Activated T-helper 17 cell treated with anti-CD3 and anti-CD28 coated beads, Interleukin-2, amount 50 U/mL, for 72 hours (primary cell): ENCODE data around the gene IFNGR2. TPM values are rescaled to one million over a fixed set of nuclear protein-coding genes. Genes with fewer than 3 reads are reported as not detected.
"Not testable (repeated sequence)": the region's sequence is repeated elsewhere in the genome, so short reads cannot be mapped to it uniquely, and the experiment has no call there.

ENCODE experiments used
- ATAC-seq: fragments of 150-1000 bp; cut with Tn5 transposase; replicated peaks from 2 replicates; pipeline ENCODE4 v1.10.0; 2021; ENCODE audit warnings: mild to moderate bottlenecking, moderate library complexity
- H3K27ac Mint-ChIP-seq: one replicate; pipeline ENCODE4 v1.8.0; 2022; ENCODE audit warnings: mixed read lengths
- H3K27me3 Mint-ChIP-seq: one replicate; pipeline ENCODE4 v1.8.0; 2022; ENCODE audit warnings: mixed read lengths
- H3K36me3 Mint-ChIP-seq: one replicate; pipeline ENCODE4 v1.8.0; 2022; ENCODE audit warnings: low read depth, mild to moderate bottlenecking, mixed read lengths
- H3K4me1 Mint-ChIP-seq: one replicate; pipeline ENCODE4 v1.8.0; 2022; ENCODE audit warnings: mixed read lengths
- H3K4me3 Mint-ChIP-seq: one replicate; pipeline ENCODE4 v1.8.0; 2022; ENCODE audit warnings: mild to moderate bottlenecking, mixed read lengths
- H3K9me3 Mint-ChIP-seq: one replicate; pipeline ENCODE4 v1.8.0; 2022; ENCODE audit warnings: mixed read lengths
- total RNA-seq, 2 donors: library from RNA; stranded (reverse); gene quantifications; one replicate each; pipeline ENCODE4 v1.2.3, GENCODE V29; 2022

The IFNGR2 gene
- total RNA-seq, 2 donors from 2014 or later: 5.8 to 8.5 TPM

- H3K27ac Mint-ChIP-seq: no peak overlapping the region
- no peaks in the 10 kb centered on the region for H3K27me3 Mint-ChIP-seq
- peaks cover 3% of the 10 kb centered on the region for H3K4me1 Mint-ChIP-seq
- H3K4me3 Mint-ChIP-seq: no peak overlapping the region
- H3K9me3 Mint-ChIP-seq: peaks cover 11% of the 10 kb centered on the region
- H3K36me3 Mint-ChIP-seq: no peaks in the 10 kb centered on the region
- no peak for ATAC-seq
Measured at GRCh38 chr21:33370305-33370704, 32.9 kb upstream of the IFNGR2 start.

GRCh38 chr21:33371366-33371765, 31.8 kb upstream of the IFNGR2 start:
- ATAC-seq: no peak
- H3K9me3 Mint-ChIP-seq: peaks cover 11% of the 10 kb centered on the region
- H3K27me3 Mint-ChIP-seq: no peaks in the 10 kb centered on the region
- H3K36me3 Mint-ChIP-seq: no peaks in the 10 kb centered on the region
- no peak overlapping the region for H3K4me3 Mint-ChIP-seq
- H3K27ac Mint-ChIP-seq: no peak overlapping the region
- H3K4me1 Mint-ChIP-seq: peaks cover 5% of the 10 kb centered on the region

GRCh38 chr21:33372582-33372981, 30.6 kb upstream of the IFNGR2 start:
- Mint-ChIP-seq H3K27ac (no peak overlapping the region), H3K4me3 (no peak overlapping the region), H3K36me3 (no peaks in the 10 kb centered on the region), H3K27me3 (no peaks in the 10 kb centered on the region), H3K4me1 (peaks cover 5% of the 10 kb centered on the region), H3K9me3 (peaks cover 5% of the 10 kb centered on the region)
- ATAC-seq: no peak

GRCh38 chr21:33373451-33373850, 29.8 kb upstream of the IFNGR2 start:
- no peak for ATAC-seq
- Mint-ChIP-seq H3K36me3 (no peaks in the 10 kb centered on the region), H3K4me3 (no peak overlapping the region), H3K27ac (no peak overlapping the region), H3K9me3 (peaks cover 2% of the 10 kb centered on the region), H3K27me3 (no peaks in the 10 kb centered on the region), H3K4me1 (peaks cover 5% of the 10 kb centered on the region)

- no peak overlapping the region for H3K4me3 Mint-ChIP-seq
- peaks cover 5% of the 10 kb centered on the region for H3K4me1 Mint-ChIP-seq
- no peaks in the 10 kb centered on the region for H3K36me3 Mint-ChIP-seq
- no peaks in the 10 kb centered on the region for H3K9me3 Mint-ChIP-seq
- H3K27ac Mint-ChIP-seq: no peak overlapping the region
- no peaks in the 10 kb centered on the region for H3K27me3 Mint-ChIP-seq
- no peak for ATAC-seq
Measured at GRCh38 chr21:33374080-33374449, 29.1 kb upstream of the IFNGR2 start.

- no peak overlapping the region for H3K4me3 Mint-ChIP-seq
- ATAC-seq: peak; percentile 79
- no peaks in the 10 kb centered on the region for H3K9me3 Mint-ChIP-seq
- no peaks in the 10 kb centered on the region for H3K36me3 Mint-ChIP-seq
- no peaks in the 10 kb centered on the region for H3K27me3 Mint-ChIP-seq
- H3K27ac Mint-ChIP-seq: no peak overlapping the region
- H3K4me1 Mint-ChIP-seq: peaks cover 5% of the 10 kb centered on the region
Measured at GRCh38 chr21:33374450-33375096, 28.6 kb upstream of the IFNGR2 start.

- Mint-ChIP-seq H3K36me3 (no peaks in the 10 kb centered on the region), H3K27ac (no peak overlapping the region), H3K9me3 (no peaks in the 10 kb centered on the region), H3K4me3 (no peak overlapping the region), H3K4me1 (peaks cover 5% of the 10 kb centered on the region), H3K27me3 (no peaks in the 10 kb centered on the region)
- ATAC-seq: no peak
Measured at GRCh38 chr21:33375101-33375644, 28.0 kb upstream of the IFNGR2 start.

- ATAC-seq: no peak
- H3K27me3 Mint-ChIP-seq: no peaks in the 10 kb centered on the region
- no peak overlapping the region for H3K27ac Mint-ChIP-seq
- no peaks in the 10 kb centered on the region for H3K9me3 Mint-ChIP-seq
- H3K36me3 Mint-ChIP-seq: no peaks in the 10 kb centered on the region
- peaks cover 22% of the 10 kb centered on the region for H3K4me1 Mint-ChIP-seq
- no peak overlapping the region for H3K4me3 Mint-ChIP-seq
Measured at GRCh38 chr21:33377221-33377920, 25.8 kb upstream of the IFNGR2 start.

- Mint-ChIP-seq H3K4me3 (no peak overlapping the region), H3K36me3 (no peaks in the 10 kb centered on the region)
Measured at GRCh38 chr21:33378081-33378480, 25.1 kb upstream of the IFNGR2 start.

GRCh38 chr21:33379934-33380333, 23.3 kb upstream of the IFNGR2 start:
- not testable (repeated sequence) for H3K9me3 Mint-ChIP-seq, H3K27me3 Mint-ChIP-seq, ATAC-seq, H3K36me3 Mint-ChIP-seq
- H3K27ac Mint-ChIP-seq: peak overlapping the region; percentile 82
- H3K4me1 Mint-ChIP-seq: peaks cover 34% of the 10 kb centered on the region
- peak overlapping the region; percentile 67 for H3K4me3 Mint-ChIP-seq

More at GRCh38 chr21:33378081-33378480, 25.1 kb upstream of the IFNGR2 start:
- H3K9me3 Mint-ChIP-seq: no peaks in the 10 kb centered on the region
- no peak for ATAC-seq
- no peaks in the 10 kb centered on the region for H3K27me3 Mint-ChIP-seq
- peaks cover 24% of the 10 kb centered on the region for H3K4me1 Mint-ChIP-seq
- H3K27ac Mint-ChIP-seq: no peak overlapping the region

- Mint-ChIP-seq H3K9me3 (no peaks in the 10 kb centered on the region), H3K36me3 (no peaks in the 10 kb centered on the region), H3K27me3 (no peaks in the 10 kb centered on the region), H3K27ac (peak overlapping the region; percentile 82), H3K4me3 (peak overlapping the region; percentile 67), H3K4me1 (peaks cover 34% of the 10 kb centered on the region)
- peak; percentile 85 for ATAC-seq
Measured at GRCh38 chr21:33380483-33380998, 22.7 kb upstream of the IFNGR2 start.

- H3K27me3 Mint-ChIP-seq, H3K9me3 Mint-ChIP-seq, H3K36me3 Mint-ChIP-seq, ATAC-seq: not testable (repeated sequence)
- Mint-ChIP-seq H3K4me3 (peak overlapping the region; percentile 67), H3K4me1 (peaks cover 35% of the 10 kb centered on the region), H3K27ac (peak overlapping the region; percentile 82)
Measured at GRCh38 chr21:33381381-33381780, 21.8 kb upstream of the IFNGR2 start.

GRCh38 chr21:33383056-33383888, 19.9 kb upstream of the IFNGR2 start:
- peak overlapping the region; percentile 67 for H3K4me3 Mint-ChIP-seq
- ATAC-seq: peak; percentile 76
- no peaks in the 10 kb centered on the region for H3K27me3 Mint-ChIP-seq
- H3K27ac Mint-ChIP-seq: peak overlapping the region; percentile 7
- H3K9me3 Mint-ChIP-seq: no peaks in the 10 kb centered on the region
- peaks cover 35% of the 10 kb centered on the region for H3K4me1 Mint-ChIP-seq
- H3K36me3 Mint-ChIP-seq: no peaks in the 10 kb centered on the region

GRCh38 chr21:33384841-33385331, 18.3 kb upstream of the IFNGR2 start:
- Mint-ChIP-seq H3K4me1 (peaks cover 35% of the 10 kb centered on the region), H3K27me3 (no peaks in the 10 kb centered on the region), H3K27ac (peak overlapping the region; percentile 50), H3K4me3 (peak overlapping the region; percentile 67), H3K9me3 (no peaks in the 10 kb centered on the region), H3K36me3 (no peaks in the 10 kb centered on the region)
- ATAC-seq: peak; percentile 34
